PC-3 (cell line): ENCODE measurements around the gene LYRM1. TPM values are rescaled to one million over a fixed set of nuclear protein-coding genes. Genes with fewer than 3 reads are reported as not detected.

ENCODE experiments used
- ATAC-seq: fragments of 200-7000 bp; cut with Tn5 transposase; 2 replicates; pipeline ENCODE4 v1.9.1; 2020; ENCODE audit warnings: mild to moderate bottlenecking, moderate library complexity
- BruUV-seq: library from RNA; stranded (reverse); fragments of 400-500 nt; replicated peaks from 2 replicates; lab custom pipeline; 2021; lab: Mats Ljungman, UMichigan
- CTCF ChIA-PET: fragments of 300-600 bp; sonication (Branson Sonifier 250); formaldehyde crosslinking; loops from one replicate; lab custom pipeline; 2022; ENCODE audit warnings: antibody characterized with exemption; lab: Charles Lee
- POLR2A ChIA-PET: fragments of 300-600 bp; sonication (Branson Sonifier 250); formaldehyde crosslinking; loops from one replicate; lab custom pipeline; 2022; ENCODE audit warnings: antibody characterized with exemption; ENCODE audit not compliant: unreplicated experiment; lab: Charles Lee
- DNase-seq: peaks from one replicate; pipeline ENCODE4 v3.0.0-alpha.2; 2015
- H2AFZ ChIP-seq: fragments of 300-600 bp; sonication (generic); 2 replicates; pipeline ENCODE4 v1.6.0; 2016; ENCODE audit warnings: antibody characterized with exemption, low read length
- H3F3A ChIP-seq: fragments of 300-600 bp; sonication (generic); one replicate; pipeline ENCODE4 v1.6.0; 2017; ENCODE audit warnings: antibody characterized with exemption, low read length, control low read depth, mild to moderate bottlenecking; ENCODE audit not compliant: unreplicated experiment
- H3K27ac ChIP-seq: fragments of 300-600 bp; sonication (generic); 2 replicates; pipeline ENCODE4 v1.5.1; 2016; ENCODE audit warnings: mild to moderate bottlenecking, low read length
- H3K27me3 ChIP-seq: fragments of 300-600 bp; sonication (generic); 2 replicates; pipeline ENCODE4 v1.6.1; 2016; ENCODE audit warnings: low read length, mixed read lengths
- H3K36me3 ChIP-seq: fragments of 300-600 bp; sonication (generic); 2 replicates; pipeline ENCODE4 v1.6.1; 2016; ENCODE audit warnings: low read depth, mixed run types, low read length, mixed read lengths
- H3K4me1 ChIP-seq: fragments of 300-600 bp; sonication (generic); 2 replicates; pipeline ENCODE4 v1.5.1; 2016; ENCODE audit warnings: low read length; ENCODE audit not compliant: insufficient read depth
- H3K4me2 ChIP-seq: fragments of 300-600 bp; sonication (generic); 2 replicates; pipeline ENCODE4 v1.6.0; 2016; ENCODE audit warnings: low read length
- H3K4me3 ChIP-seq: fragments of 300-600 bp; sonication (generic); 2 replicates; pipeline ENCODE4 v1.5.1; 2016; ENCODE audit warnings: mild to moderate bottlenecking, low read length, mixed read lengths
- H3K79me2 ChIP-seq: fragments of 300-600 bp; sonication (generic); 2 replicates; pipeline ENCODE4 v1.6.1; 2017; ENCODE audit warnings: low read length, mixed read lengths
- H3K9ac ChIP-seq: fragments of 300-600 bp; sonication (generic); 2 replicates; pipeline ENCODE4 v1.6.0; 2016; ENCODE audit warnings: mild to moderate bottlenecking, low read length
- H3K9me2 ChIP-seq: fragments of 300-600 bp; sonication (generic); replicated peaks from 2 replicates; pipeline ENCODE4 v1.6.1; 2016; ENCODE audit warnings: mixed run types, low read length, mixed read lengths
- H3K9me3 ChIP-seq: fragments of 300-600 bp; sonication (generic); 2 replicates; pipeline ENCODE4 v1.6.1; 2016; ENCODE audit warnings: low read length, mixed read lengths
- H4K20me1 ChIP-seq: fragments of 300-600 bp; sonication (generic); 2 replicates; pipeline ENCODE4 v1.6.1; 2016; ENCODE audit warnings: low read length, mixed read lengths
- CTCF ChIP-seq: fragments of 300-600 bp; sonication (generic); conservative IDR thresholded peaks from 2 replicates; pipeline ENCODE4 v1.5.1; 2017; ENCODE audit warnings: antibody characterized with exemption, low read depth, mild to moderate bottlenecking, low read length
- EZH2 ChIP-seq: fragments of 300-600 bp; sonication (generic); IDR thresholded peaks from one replicate; pipeline ENCODE4 v1.6.1; 2017; ENCODE audit warnings: antibody characterized with exemption, mild to moderate bottlenecking, low read length; ENCODE audit not compliant: unreplicated experiment
- EZH2phosphoT487 ChIP-seq: fragments of 300-600 bp; sonication (generic); IDR thresholded peaks from 2 replicates; pipeline ENCODE4 v1.6.1; 2018; ENCODE audit warnings: mild to moderate bottlenecking, antibody characterized with exemption, low read length, borderline replicate concordance
- intact Hi-C: fragments of 100-400 bp; cut with micrococcal nuclease; formaldehyde crosslinking; loops from 2 replicates; pipeline ENCODE4 v1.9.0; 2023
- total RNA-seq: library from RNA; depleted of rRNA; stranded (reverse); fragments of >200 nt; gene quantifications from 2 replicates; pipeline ENCODE4 v1.2.3, GENCODE V29; 2014

The LYRM1 gene
- total RNA-seq, 1 experiment from 2014 or later = 35.1 TPM

- no peaks in the 10 kb centered on the region for H3K27me3 ChIP-seq
- H3K27ac ChIP-seq = no peak overlapping the region
- no peaks in the 10 kb centered on the region for H4K20me1 ChIP-seq
- ChIA-PET CTCF (no interaction called here), POLR2A (no interaction called here)
- no peak overlapping the region for H3K4me3 ChIP-seq
- no TSS peak for BruUV-seq
- no peaks in the 10 kb centered on the region for H3K9me3 ChIP-seq
- H3K9ac ChIP-seq = no peak overlapping the region
- no peaks in the 10 kb centered on the region for H3K36me3 ChIP-seq
- H3K4me2 ChIP-seq = no peak overlapping the region
- no peaks in the 10 kb centered on the region for H3K79me2 ChIP-seq
- ATAC-seq (peak; percentile 63), DNase-seq (peak; percentile 58)
- intact Hi-C loops = no loop called here
- TF ChIP-seq EZH2 (no peak), EZH2phosphoT487 (no peak), CTCF (no peak)
- no peak overlapping the region for H2AFZ ChIP-seq
- H3K4me1 ChIP-seq = no peaks in the 10 kb centered on the region
- no peaks in the 10 kb centered on the region for H3F3A ChIP-seq
- no peaks in the 10 kb centered on the region for H3K9me2 ChIP-seq
Observed at GRCh38 chr16:20952139-20952920, 51.8 kb downstream of the LYRM1 start.

- H3K27me3 ChIP-seq = no peaks in the 10 kb centered on the region
- DNase-seq (no peak), ATAC-seq (no peak)
- no peaks in the 10 kb centered on the region for H3K9me2 ChIP-seq
- H4K20me1 ChIP-seq = no peaks in the 10 kb centered on the region
- intact Hi-C loops = no loop called here
- H3K27ac ChIP-seq = no peak overlapping the region
- H3K4me3 ChIP-seq = no peak overlapping the region
- H3K79me2 ChIP-seq = no peaks in the 10 kb centered on the region
- H3K9me3 ChIP-seq = no peaks in the 10 kb centered on the region
- no peak overlapping the region for H3K9ac ChIP-seq
- H3K36me3 ChIP-seq = no peaks in the 10 kb centered on the region
- no peaks in the 10 kb centered on the region for H3F3A ChIP-seq
- no peak for TF ChIP-seq EZH2
- no peak for TF ChIP-seq EZH2phosphoT487
- TF ChIP-seq CTCF = no peak
- no peak overlapping the region for H2AFZ ChIP-seq
- no peaks in the 10 kb centered on the region for H3K4me1 ChIP-seq
- H3K4me2 ChIP-seq = no peak overlapping the region
- no TSS peak for BruUV-seq
- CTCF ChIA-PET = no interaction called here
- POLR2A ChIA-PET = no interaction called here
Observed at GRCh38 chr16:20954574-20954973, 54.0 kb downstream of the LYRM1 start.

- Histone ChIP-seq H3K9me2 (no peaks in the 10 kb centered on the region), H3K4me2 (no peak overlapping the region), H3K27me3 (no peaks in the 10 kb centered on the region), H3F3A (no peaks in the 10 kb centered on the region), H3K9ac (no peak overlapping the region), H2AFZ (no peak overlapping the region), H3K27ac (no peak overlapping the region), H3K4me1 (no peaks in the 10 kb centered on the region), H3K4me3 (no peak overlapping the region), H3K9me3 (no peaks in the 10 kb centered on the region), H3K36me3 (no peaks in the 10 kb centered on the region), H3K79me2 (no peaks in the 10 kb centered on the region), H4K20me1 (no peaks in the 10 kb centered on the region)
- intact Hi-C loops = loop anchor here (1.0 kb wide), 1 partner anchor 106 kb away; no protein-coding TSS in a partner anchor
- POLR2A ChIA-PET = no interaction called here
- BruUV-seq = no TSS peak
- ATAC-seq (peak; percentile 67), DNase-seq (peak; percentile 30)
- CTCF ChIA-PET = no interaction called here
- 0 out of 2 replicates have a peak, but pooled peaks have one; percentile 22 for TF ChIP-seq CTCF
- TF ChIP-seq EZH2 = no peak
Observed at GRCh38 chr16:20956319-20956718, 55.7 kb downstream of the LYRM1 start.
